NCI-H146 treated with DMSO at 0.1 percent for 48 hours (cell line): ENCODE measurements around the gene UTF1.
"Not testable (repeated sequence)": the region's sequence is repeated elsewhere in the genome, so short reads cannot be mapped to it uniquely, and the experiment has no call there.

Source experiments
- DNase-seq: peaks from one replicate; lab custom pipeline; 2025; ENCODE audit not compliant: unreplicated experiment; lab: John Stamatoyannopoulos, UW

UTF1 gene

DNA sequence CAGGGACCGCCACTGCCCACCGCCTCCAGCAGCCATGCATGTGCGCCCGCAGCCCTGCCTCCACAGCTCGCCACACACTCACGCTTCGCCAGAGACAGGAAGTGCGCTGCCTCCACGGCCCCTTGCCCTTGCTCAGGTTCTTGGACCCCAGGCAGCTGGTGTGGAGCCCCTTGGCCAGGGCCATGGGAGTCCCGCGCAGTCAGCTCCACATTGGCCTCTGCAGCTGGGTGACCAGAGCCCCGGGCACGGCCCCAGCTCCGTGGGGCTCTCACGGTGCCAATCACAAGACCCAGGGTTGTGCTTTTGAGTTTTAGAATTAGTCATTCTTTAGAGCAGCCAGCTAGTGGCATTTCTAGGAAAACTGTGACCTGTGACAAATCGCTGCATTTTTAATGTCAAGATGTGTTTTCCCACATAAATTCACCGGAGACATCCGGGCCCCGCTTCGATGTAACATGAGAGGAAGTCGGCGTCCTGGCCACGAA is 4.3 kb upstream of the UTF1 start:
- DNase-seq: no peak

DNA sequence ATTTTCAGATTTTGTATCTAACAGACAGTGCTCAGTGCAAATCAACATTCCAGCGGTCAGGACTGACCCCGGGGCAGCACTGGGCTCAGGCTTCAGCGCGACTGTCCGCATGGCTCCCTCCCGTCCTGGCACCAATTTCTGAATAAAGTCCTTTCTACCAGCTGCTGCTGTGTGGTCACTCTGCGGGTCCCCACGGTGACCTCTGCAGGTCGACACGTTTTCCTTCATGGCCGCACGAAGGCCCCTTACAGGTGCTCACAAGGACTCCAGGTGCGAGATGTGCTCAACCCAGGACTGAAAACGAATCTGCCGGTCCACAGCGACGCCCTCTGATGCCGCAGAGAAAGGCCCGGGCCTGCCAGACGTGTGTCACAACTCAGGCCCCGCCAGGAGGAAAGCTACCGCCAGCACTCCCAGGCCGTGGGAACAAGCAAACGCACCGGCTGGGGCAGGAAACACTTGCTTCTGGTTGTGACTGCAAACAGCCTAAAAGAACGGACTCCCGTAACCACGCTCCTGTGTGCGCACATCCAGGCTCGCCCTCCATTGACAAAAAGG is 3.7 kb upstream of the UTF1 start:
- no peak for DNase-seq

DNA sequence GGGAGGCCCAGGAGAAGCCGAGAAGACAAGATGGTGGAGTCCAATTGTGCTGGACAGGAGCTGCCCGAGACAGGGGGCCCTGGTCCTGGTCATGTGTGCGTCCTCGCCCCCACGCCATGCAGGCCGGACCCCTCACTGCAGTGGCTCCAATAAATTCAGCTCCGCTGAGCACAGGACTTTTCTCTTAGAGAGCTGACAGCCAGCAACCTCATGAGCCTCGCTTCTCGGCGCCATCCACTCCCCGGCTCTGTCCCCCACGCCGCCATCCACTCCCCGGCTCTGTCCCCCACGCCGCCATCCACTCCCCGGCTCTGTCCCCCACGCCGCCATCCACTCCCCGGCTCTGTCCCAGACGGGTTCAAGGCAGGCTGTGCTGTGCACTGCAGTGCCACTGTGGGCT is 2.8 kb upstream of the UTF1 start:
- no peak for DNase-seq

DNA sequence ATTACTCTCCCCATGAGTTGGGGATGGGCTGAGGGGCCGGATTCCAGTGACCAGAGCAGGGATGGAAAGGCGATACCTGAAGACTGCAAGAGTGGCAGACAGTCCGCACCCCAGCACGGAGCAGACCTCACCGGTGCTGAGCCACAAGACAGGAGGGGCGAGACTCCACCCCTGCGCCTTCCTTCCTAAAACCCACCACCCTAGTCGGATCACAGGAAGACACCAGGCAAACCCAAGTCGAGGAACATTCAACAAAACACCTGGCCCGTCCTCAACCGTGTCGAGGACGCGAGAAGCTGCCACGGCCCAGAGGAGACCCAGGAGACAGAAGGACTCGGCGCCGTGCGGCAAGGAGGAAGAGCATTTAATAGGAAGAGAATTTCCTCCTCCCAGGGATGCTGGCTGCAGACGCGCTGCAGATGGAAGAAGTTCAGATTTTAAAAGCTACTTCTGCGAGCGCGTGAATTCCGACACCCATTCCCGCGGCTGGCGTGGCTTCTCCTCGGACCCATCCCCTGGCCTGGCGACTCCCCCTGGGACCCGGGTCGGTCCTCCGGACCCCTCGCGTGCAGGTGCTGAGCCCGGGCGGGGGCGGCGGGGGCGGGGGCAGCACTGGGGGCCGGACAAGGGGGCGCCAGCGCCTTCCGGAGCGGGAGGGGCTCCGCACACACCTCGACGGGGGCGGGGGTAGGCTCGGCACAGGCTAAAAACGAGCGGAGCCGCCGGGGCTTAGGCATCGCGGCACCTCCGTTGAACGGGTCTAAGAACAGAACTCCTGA is 563 bp upstream of the UTF1 start:
- DNase-seq: no peak

DNA sequence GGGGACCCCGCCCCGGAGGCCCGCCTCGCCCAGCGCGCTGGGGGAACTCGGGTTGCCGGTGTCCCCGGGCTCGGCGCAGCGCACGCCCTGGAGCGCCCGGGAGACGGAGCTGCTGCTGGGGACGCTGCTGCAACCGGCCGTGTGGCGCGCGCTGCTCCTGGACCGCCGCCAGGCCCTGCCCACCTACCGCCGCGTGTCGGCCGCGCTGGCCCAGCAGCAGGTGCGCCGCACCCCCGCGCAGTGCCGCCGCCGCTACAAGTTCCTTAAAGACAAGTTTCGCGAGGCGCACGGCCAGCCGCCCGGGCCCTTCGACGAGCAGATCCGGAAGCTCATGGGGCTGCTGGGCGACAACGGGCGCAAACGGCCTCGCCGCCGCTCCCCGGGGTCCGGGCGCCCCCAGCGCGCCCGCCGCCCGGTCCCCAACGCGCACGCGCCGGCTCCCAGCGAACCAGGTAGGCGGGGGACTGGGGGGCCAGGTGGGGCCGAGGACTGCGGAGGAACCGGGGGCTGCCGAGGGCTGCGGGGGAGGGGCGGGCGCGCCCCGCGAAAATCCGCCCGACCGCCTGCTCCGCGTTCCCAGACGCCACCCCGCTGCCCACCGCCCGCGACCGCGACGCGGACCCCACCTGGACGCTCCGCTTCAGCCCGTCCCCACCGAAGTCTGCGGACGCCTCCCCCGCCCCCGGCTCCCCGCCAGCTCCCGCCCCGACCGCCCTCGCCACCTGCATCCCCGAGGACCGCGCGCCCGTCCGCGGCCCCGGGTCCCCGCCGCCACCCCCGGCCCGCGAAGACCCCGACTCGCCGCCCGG is 574 bp downstream of the UTF1 start:
- no peak for DNase-seq

DNA sequence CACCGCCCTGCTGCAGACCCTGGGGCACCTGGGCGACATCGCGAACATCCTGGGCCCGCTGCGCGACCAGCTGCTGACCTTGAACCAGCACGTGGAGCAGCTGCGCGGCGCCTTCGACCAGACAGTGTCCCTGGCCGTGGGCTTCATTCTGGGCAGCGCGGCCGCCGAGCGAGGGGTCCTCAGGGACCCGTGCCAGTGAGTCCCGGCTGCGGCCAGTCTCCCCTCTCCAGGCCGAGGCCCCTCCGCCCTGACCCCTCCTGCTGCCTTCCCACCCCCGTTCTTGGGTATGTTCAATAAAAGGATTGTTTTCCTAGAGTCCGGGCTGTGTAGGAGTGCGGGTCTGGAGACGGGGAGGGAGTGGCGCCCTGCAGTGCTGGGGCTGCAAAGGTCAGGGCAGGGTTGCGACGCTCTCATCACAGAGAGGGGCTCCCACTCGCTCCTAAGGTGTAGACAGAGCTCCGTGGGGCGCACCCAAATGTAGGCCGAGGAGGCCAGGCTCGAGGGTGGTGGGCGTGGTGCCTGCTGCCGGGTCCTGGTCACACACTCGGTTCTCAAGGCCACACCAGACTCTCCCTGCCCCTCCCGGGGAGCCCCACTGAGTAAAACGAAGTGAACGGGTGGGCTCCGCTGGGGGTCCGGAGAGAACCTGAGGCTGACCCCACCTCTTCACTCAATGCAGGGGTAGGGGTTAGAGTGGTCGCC is 1.4 kb downstream of the UTF1 start:
- DNase-seq: no peak

DNA sequence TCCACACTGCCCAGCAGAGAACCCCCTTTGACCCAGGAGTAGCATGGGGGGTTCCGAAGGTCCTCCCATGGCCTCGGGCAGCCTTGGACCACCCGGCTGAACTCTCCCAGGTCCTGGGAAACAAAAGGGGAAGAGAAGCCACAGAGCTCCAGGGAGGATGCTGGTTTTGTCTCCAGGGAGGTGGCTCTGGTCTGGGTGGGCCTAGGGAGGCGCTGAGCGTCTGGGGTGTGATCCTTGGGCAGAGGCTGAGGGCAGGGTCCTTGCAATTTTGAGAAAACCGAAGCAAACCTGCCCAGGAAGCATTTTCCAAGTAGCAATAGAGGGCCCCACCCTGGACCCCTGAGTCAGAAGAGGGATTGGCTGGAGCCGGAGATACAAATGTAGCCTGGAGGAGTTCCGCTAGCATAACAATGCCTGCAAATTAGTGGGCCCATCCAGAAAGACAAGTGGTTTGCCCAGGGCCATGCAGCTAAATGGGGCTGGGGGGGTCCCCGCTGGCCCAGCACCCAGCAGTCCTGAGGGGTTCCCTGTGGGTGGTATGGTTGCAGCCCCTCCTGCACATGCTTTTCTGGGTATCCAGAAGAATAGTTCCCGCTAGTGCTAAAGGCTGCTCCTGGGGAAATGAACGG is 2.0 kb downstream of the UTF1 start:
- no peak for DNase-seq

DNA sequence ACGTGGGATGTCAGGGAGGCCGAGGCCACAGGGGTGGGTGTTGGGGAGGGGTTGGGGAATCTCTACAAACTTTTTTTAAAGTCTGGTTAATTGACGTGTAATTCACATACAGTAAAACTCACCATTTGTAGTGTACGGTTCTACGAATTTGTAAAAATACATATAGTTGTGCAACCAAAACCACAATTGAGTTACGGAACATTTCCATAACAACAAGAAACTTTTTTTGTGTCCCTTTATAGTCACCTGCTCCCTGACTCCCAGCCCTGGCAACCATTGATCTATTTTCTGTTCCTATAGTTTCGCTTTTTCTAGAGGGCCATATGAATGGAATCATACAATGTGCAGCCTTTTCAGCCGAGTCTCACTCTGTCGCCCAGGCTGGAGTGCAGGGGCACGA is 4.8 kb downstream of the UTF1 start:
- DNase-seq: not testable (repeated sequence)

DNA sequence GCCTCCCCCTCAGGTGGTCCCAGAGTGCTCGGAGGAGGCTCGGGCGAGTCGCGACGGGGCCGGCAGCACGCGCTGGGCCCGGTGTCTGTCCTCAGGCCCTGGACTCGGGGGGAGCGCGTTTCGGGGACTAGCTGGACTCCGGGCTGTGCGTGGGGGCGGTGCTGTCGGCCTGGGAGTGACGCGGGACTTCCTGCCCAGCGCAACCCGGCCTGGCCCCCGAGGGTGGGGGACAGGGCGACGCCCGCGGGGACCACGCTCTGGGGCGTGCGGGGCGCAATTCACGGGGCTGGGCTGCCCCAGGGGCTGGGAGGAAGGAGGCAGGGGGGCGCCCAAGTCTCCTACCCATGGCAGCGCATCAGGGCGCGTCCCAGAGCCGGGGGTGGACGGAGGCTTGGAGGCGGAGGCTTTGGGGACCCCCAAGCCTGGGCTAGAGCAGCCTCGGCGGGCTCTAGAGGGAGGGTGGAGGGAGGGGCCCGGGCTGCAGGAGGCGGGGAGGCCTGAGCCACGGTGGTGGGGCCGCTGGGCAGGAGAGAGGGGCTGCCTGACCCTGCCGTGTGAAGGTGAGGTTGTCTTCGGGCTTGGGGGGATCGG is 5.3 kb downstream of the UTF1 start:
- DNase-seq: no peak

DNA sequence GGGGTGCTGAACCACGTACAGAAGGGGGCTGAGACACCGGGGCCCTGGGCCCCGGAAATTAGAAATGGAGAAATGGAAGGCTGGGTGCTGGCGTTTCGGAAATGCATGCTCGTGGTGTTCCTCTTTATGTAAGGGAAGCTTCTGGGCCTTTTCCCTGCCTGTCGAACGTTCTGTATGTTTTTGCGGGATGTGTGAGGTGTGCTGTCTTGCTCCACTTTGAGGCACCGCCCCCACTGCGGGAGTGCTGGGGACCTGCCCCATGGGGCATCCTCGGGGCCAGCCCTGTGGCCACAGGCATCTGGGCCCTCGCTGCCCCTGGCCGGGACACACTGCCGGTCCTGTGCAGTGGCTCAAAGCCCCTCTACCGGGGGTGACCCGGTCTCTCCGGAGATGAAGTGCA is 5.9 kb downstream of the UTF1 start:
- no peak for DNase-seq

DNA sequence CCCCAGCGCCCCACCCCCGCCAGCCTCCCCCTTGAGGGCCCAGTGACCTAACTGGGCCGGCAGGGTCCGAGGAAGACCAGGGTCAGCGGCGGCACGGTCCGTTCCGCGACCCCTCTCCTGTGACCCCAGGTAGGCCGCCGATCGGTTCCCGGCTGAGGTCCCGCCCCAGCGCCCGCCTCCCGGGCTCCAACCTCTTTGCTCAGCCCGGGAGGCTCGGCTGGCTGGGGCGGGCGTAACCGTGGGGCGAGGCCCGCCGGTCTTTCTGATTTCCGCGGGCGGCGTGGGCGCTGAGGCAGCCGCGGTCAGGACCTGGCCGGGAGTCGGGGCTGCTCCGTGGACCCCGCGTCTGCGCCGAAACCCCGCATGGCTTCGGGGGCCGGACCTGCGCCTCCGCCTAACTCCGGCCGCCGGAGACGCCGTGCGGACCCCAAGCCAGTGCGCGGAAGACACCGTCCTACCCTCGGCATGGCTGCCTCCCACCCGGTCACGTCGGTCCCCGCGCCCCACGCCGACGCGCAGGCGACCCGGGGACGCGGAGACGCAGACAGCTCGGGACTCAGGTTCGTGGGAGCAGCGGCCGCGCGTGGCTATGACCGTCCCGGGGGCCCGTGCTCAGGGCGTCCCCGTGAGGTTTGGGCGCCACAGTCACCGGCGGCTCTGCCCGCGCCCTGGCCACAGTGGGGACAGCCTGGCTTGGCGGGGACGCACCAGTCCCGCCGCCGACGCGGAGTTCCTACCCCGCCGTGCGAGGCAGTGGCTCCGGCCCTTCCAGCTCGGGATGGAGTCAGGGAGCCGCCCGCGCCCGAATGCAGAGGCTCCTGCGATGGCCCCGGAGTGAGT is 6.6 kb downstream of the UTF1 start:
- DNase-seq: no peak

DNA sequence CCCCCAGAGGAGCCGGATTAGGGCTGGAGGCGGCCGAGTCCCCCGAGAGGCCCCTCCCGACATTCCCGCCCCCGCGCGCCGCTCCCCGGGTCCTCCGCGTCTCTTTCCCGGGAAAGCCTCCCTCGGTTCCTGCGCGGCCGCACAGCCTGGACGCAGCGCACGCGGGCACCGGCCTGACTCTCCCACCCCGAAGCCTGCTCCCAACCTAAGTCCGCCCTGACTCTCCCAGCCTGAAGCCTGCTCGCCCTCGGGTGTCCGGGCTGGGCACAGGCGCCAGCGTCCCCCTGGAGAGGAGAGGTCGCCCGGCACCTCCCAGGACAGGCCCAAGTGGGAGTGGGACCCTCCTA is 7.2 kb downstream of the UTF1 start:
- no peak for DNase-seq

DNA sequence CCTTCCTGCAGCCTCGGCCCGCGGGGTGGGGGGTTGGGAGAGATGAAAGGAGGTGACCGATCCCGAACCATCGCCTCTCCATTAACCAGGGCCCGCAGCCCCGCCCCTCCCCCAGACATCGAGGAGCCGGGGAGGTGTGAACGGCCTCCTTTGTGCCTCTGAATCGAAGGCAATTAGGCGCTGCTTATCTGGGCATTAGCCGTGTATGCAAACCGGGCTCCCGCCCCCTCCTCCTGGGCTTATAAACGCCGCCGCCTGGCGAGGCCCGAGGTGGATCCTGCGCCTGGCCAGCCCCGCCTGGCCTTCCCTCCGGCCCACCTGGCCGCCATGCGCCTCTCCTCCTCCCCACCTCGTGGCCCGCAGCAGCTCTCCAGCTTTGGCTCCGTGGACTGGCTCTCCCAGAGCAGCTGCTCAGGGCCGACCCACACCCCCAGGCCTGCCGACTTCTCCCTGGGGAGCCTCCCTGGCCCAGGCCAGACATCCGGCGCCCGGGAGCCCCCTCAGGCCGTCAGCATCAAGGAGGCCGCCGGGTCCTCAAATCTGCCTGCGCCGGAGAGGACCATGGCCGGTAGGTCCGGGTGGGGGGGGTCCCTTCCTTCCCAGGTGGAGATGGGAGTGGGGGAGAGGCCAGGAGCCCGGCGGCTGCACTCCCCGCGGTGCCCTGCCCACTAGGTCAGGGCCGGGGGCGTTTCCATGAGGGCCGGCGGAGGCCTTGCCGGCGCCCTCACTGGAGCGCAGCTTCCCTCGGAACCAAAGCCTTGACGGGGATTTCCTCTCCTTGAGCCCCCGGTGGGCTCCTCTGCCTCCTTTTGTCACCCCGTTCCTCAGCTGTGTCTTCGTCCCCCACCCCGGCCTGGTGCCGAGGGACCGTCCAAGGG is 7.8 kb downstream of the UTF1 start, which contains the start of gene VENTX:
Gene VENTX, plus strand, starts transcription at position 268 of the 878 bp plus-strand sequence. Its CDS starts 60 bp downstream, at position 328.
- peak; percentile 42 for DNase-seq

DNA sequence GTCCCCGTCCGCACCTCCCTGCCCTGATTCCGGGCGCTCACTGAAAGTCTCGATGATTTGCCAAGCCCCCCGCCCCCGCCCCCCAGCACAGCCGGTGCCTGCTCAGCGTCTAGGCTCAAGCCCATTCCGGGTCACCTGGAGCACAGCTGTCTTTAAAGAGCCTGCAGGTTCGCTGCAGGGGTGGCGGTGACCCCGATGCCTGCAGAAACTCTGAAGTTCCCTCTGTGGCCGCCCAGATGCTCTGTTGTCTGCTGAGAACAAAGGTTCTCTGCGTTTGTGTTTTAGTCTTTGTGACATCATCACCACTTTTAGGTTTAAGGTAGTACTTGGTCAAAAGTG is 8.4 kb downstream of the UTF1 start:
- DNase-seq: no peak

DNA sequence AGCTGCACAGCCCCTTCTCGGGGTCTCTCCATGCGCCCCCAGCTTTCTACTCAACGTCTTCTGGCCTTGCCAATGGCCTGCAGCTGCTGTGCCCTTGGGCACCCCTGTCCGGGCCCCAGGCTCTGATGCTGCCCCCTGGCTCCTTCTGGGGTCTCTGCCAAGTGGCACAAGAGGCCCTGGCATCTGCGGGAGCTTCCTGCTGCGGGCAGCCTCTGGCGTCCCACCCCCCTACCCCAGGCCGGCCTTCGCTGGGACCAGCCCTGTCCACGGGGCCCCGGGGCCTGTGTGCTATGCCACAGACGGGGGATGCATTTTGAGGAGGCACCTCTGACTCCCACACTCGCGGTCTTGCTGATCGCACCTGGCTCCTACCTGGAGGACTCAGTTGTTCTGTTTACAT is 10.0 kb downstream of the UTF1 start:
- no peak for DNase-seq

DNA sequence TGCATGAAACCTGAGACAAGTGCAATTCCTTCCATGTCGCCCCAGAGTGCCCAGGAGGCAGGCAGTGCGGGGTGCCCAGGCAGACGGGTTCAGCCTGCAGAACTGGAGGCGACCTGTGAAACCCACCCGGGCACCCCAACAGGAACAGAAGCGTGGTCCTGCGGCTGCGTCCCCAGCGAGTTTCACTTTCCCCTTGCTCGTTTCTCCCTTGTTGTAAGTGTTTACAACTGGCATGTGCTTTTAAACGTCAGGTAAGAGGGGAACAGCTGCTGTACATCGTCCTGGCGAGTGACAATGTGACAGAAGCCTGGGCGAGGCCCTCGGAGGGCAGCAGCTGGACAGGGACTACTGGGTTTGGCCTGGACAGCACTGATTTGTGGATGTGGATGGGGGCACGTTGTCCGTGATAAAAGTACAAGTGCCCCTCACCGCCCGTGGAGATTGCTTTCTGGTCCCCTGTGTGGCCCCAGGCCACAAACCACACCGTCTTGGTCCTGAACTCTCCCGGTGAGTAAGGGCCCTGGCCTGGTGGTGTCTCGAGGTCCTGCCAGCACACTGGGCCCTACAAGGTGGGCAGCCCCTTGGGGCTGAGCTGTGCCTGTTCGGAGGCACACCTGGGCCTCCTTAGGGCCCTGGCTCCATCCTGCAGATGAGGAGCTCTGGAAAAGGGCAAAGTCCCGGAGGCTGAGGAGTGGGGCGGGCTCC is 11.6 kb downstream of the UTF1 start:
- no peak for DNase-seq

DNA sequence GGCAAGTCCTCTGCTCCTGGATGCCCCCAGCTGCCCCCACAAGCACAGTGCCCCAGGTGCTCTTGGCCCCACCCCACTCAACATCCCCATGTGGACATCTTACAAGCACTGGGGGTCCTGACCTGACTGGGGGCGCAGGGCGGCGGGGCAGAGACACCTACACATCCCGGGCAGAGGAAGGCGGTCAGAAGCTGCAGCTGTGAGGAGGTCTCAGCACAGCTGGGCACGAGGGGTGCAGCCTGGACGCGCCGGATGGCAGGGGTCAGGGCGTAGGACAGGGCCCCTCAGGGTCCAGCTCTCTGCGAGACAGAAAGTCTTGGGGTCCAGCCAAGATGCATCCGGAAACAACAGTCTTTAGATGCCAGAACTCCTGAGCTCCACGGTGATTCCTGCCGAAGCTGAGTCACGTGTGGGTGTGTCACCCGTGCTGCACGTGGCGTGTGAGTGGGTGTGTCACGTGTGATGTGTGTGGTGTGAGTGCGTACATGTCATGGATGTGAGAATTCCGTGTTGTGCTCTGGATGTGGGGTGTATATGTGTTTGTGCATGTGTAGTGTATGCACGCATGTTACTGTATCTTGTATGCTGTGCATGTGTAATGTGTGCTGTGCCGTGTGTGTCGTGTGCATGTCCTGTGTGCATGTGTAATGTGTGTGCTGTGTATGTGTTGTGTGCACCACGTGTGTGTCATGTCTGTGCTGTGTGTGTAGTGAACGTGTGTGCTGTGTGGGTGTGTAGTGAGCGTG is 12.8 kb downstream of the UTF1 start:
- DNase-seq: no peak

DNA sequence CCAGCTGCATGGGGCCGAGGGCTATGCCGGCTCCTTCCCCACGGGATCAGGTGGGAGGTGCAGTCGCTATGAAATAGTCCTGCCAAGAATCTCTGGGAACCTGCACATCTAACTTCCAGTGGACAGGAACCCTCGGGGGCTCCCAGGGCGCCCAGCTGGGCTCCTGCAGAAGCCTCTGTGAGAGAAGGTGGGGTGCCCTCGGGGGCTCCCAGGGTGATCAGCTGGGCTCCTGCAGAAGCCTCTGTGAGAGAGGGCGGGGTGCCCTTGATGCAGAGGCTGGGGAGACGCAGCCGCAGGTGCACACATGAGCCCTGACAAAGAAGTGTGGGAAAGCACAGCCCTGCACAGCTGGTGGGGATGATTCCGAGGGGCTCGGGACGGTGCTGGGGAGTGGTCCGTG is 13.6 kb downstream of the UTF1 start:
- DNase-seq: no peak
